Endodermal cell (in vitro differentiated cells): ENCODE data around the gene TGFB2. TPM values are rescaled to one million over a fixed set of nuclear protein-coding genes. Genes with fewer than 3 reads are reported as not detected.

Source experiments
- DNase-seq: peaks from one replicate; pipeline ENCODE4 v3.0.0-alpha.2; 2017
- H3K27ac ChIP-seq: 2 replicates; pipeline ENCODE4 v1.5.1; 2013; ENCODE audit warnings: mild to moderate bottlenecking, low read depth, low read length, moderate library complexity
- H3K27me3 ChIP-seq: 2 replicates; pipeline ENCODE4 v1.6.1; 2013; ENCODE audit warnings: mild to moderate bottlenecking, low read length, moderate library complexity; ENCODE audit not compliant: insufficient read depth, control insufficient read depth, poor library complexity, severe bottlenecking
- H3K36me3 ChIP-seq: 2 replicates; pipeline ENCODE4 v1.7.0; 2013; ENCODE audit warnings: mild to moderate bottlenecking, low read length, moderate library complexity; ENCODE audit not compliant: control insufficient read depth, insufficient read depth
- H3K4me1 ChIP-seq: one replicate; pipeline ENCODE4 v1.7.0; 2013; ENCODE audit warnings: low read length; ENCODE audit not compliant: control insufficient read depth, insufficient read depth
- H3K4me3 ChIP-seq: 2 replicates; pipeline ENCODE4 v1.5.1; 2013; ENCODE audit warnings: mild to moderate bottlenecking, low read length, moderate library complexity
- H3K9ac ChIP-seq: 2 replicates; pipeline ENCODE4 v1.6.1; 2013; ENCODE audit warnings: mild to moderate bottlenecking, low read length, moderate library complexity; ENCODE audit not compliant: poor library complexity, severe bottlenecking; ENCODE audit errors: extremely low read depth
- H3K9me3 ChIP-seq: 2 replicates; pipeline ENCODE4 v1.6.1; 2013; ENCODE audit warnings: mild to moderate bottlenecking, low read length, moderate library complexity; ENCODE audit not compliant: control insufficient read depth
- H3K27ac Mint-ChIP-seq: 2 replicates; pipeline ENCODE4 v1.8.0; 2020; ENCODE audit warnings: mixed read lengths
- H3K27me3 Mint-ChIP-seq: 2 replicates; pipeline ENCODE4 v1.8.0; 2021; ENCODE audit warnings: mild to moderate bottlenecking, mixed read lengths; ENCODE audit not compliant: insufficient read depth
- H3K36me3 Mint-ChIP-seq: 2 replicates; pipeline ENCODE4 v1.8.0; 2020; ENCODE audit warnings: low read depth, mixed read lengths
- H3K4me1 Mint-ChIP-seq: 2 replicates; pipeline ENCODE4 v1.8.0; 2020; ENCODE audit warnings: mixed read lengths
- H3K4me3 Mint-ChIP-seq: 2 replicates; pipeline ENCODE4 v1.8.0; 2020; ENCODE audit warnings: mild to moderate bottlenecking, moderate library complexity, mixed read lengths
- H3K9me3 Mint-ChIP-seq: 2 replicates; pipeline ENCODE4 v1.8.0; 2020; ENCODE audit warnings: mild to moderate bottlenecking, mixed read lengths
- CTCF ChIP-seq: fragments of 200-600 bp; sonication (generic); conservative IDR thresholded peaks from 2 replicates; pipeline ENCODE4 v1.5.0; 2021; ENCODE audit warnings: antibody characterized with exemption, mild to moderate bottlenecking
- WGBS, 2 experiments: methylation state at CpG; one replicate each; pipeline versions ENCODE4 v1.1.5 to v1.1.7; 2013; ENCODE audit warnings: missing lambda C conversion rate in 2 of 2, mixed read lengths in 1 of 2; ENCODE audit not compliant: insufficient coverage in 1 of 2, insufficient read length in 1 of 2; 5-methylcytosine and 5-hydroxymethylcytosine counted together
- total RNA-seq, 2 donors: library from RNA; stranded (reverse); fragmentation: NEBNext Ultra II Directional in 1 of 2; extraction: Animal tissue kit (Norgen Biotek cat#: 25700) in 1 of 2; gene quantifications; 2 replicates in 1 of 2; 3 replicates in 1 of 2; pipeline ENCODE4 v1.2.1, GENCODE V29; 2021

The TGFB2 gene
- total RNA-seq, 2 donors from 2014 or later, result 0.11 to 1.2 TPM

GRCh38 chr1:218413179-218413578 lies 68.0 kb downstream of the TGFB2 start:
- no peak for TF ChIP-seq CTCF
- Histone ChIP-seq H3K27me3 (peaks cover 13% of the 10 kb centered on the region), H3K36me3 (no peaks in the 10 kb centered on the region), H3K4me1 (no peaks in the 10 kb centered on the region), H3K27ac (no peak overlapping the region), H3K4me3 (no peak overlapping the region), H3K9me3 (peaks cover 11% of the 10 kb centered on the region), H3K9ac (no peak overlapping the region)
- DNase-seq, result no peak
- H3K4me3 Mint-ChIP-seq, result no peak overlapping the region
- H3K27me3 Mint-ChIP-seq, result peaks cover 38% of the 10 kb centered on the region
- WGBS, 2 experiments, result 91 to 96% methylated on average over 8 to 10 of the region's 10 CpGs
- H3K9me3 Mint-ChIP-seq, result peaks cover 15% of the 10 kb centered on the region
- H3K36me3 Mint-ChIP-seq, result no peaks in the 10 kb centered on the region
- H3K4me1 Mint-ChIP-seq, result peaks cover 11% of the 10 kb centered on the region
- H3K27ac Mint-ChIP-seq, result no peak overlapping the region

GRCh38 chr1:218414060-218414728 lies 69.1 kb downstream of the TGFB2 start:
- H3K4me3 ChIP-seq, result no peak overlapping the region
- WGBS, 2 experiments, result 93 to 100% methylated on average over 2 to 6 of the region's 6 CpGs
- peaks cover 35% of the 10 kb centered on the region for H3K27me3 Mint-ChIP-seq
- no peak for DNase-seq
- H3K4me3 Mint-ChIP-seq, result no peak overlapping the region
- no peaks in the 10 kb centered on the region for H3K4me1 ChIP-seq
- peaks cover 19% of the 10 kb centered on the region for H3K9me3 Mint-ChIP-seq
- H3K27me3 ChIP-seq, result peaks cover 13% of the 10 kb centered on the region
- peaks cover 11% of the 10 kb centered on the region for H3K9me3 ChIP-seq
- H3K4me1 Mint-ChIP-seq, result peaks cover 8% of the 10 kb centered on the region
- H3K27ac Mint-ChIP-seq, result no peak overlapping the region
- H3K9ac ChIP-seq, result no peak overlapping the region
- H3K27ac ChIP-seq, result no peak overlapping the region
- H3K36me3 Mint-ChIP-seq, result no peaks in the 10 kb centered on the region
- no peaks in the 10 kb centered on the region for H3K36me3 ChIP-seq
- TF ChIP-seq CTCF, result no peak

- Histone ChIP-seq H3K9me3 (peaks cover 11% of the 10 kb centered on the region), H3K27me3 (peaks cover 2% of the 10 kb centered on the region), H3K9ac (no peak overlapping the region), H3K27ac (no peak overlapping the region), H3K4me3 (no peak overlapping the region), H3K36me3 (no peaks in the 10 kb centered on the region), H3K4me1 (no peaks in the 10 kb centered on the region)
- H3K9me3 Mint-ChIP-seq, result peaks cover 19% of the 10 kb centered on the region
- peaks cover 21% of the 10 kb centered on the region for H3K27me3 Mint-ChIP-seq
- no peak for DNase-seq
- H3K4me3 Mint-ChIP-seq, result no peak overlapping the region
- peaks cover 5% of the 10 kb centered on the region for H3K4me1 Mint-ChIP-seq
- 70 to 100% methylated on average over 1 of the region's 1 CpG for WGBS, 2 experiments
- no peaks in the 10 kb centered on the region for H3K36me3 Mint-ChIP-seq
- no peak overlapping the region for H3K27ac Mint-ChIP-seq
- TF ChIP-seq CTCF, result no peak
Measured at GRCh38 chr1:218415726-218416125, 70.6 kb downstream of the TGFB2 start.
